ENCODE data around the gene SIPA1L3.
A peak's percentile ranks its signal among the peaks of the same experiment; 100 is the strongest.

The SIPA1L3 gene

DNA sequence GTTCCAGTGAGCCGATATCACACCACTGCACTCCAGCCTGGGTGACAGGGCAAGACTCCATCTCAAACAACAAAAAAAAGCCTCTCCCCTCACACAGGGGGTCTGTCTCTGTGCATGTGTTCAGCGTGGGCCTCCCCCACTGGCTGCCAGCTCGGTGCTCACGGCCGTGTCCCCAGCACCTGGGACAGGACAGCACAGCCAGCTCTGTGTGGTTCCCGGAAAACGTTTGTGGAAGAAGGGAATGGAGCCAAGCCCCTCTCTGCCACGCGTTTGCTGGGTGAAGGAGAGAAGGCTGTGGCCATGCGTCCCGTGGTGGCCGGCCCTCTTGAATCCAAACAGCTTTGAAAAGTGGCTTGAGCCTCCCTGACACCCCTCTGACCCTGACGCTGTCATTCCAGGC is 284.7 kb downstream of the SIPA1L3 start:
- DNase-seq (ENCODE audit: low read depth) = no peak
- no peak overlapping the region for H3K4me3 ChIP-seq (ENCODE audit: low read length)
- TF ChIP-seq, protein P1, sequence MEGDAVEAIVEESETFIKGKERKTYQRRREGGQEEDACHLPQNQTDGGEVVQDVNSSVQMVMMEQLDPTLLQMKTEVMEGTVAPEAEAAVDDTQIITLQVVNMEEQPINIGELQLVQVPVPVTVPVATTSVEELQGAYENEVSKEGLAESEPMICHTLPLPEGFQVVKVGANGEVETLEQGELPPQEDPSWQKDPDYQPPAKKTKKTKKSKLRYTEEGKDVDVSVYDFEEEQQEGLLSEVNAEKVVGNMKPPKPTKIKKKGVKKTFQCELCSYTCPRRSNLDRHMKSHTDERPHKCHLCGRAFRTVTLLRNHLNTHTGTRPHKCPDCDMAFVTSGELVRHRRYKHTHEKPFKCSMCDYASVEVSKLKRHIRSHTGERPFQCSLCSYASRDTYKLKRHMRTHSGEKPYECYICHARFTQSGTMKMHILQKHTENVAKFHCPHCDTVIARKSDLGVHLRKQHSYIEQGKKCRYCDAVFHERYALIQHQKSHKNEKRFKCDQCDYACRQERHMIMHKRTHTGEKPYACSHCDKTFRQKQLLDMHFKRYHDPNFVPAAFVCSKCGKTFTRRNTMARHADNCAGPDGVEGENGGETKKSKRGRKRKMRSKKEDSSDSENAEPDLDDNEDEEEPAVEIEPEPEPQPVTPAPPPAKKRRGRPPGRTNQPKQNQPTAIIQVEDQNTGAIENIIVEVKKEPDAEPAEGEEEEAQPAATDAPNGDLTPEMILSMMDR (IDR thresholded peaks at IDR 0.05; ENCODE audit: insufficient read depth, low read depth, low read length, missing control alignments) = no peak

DNA sequence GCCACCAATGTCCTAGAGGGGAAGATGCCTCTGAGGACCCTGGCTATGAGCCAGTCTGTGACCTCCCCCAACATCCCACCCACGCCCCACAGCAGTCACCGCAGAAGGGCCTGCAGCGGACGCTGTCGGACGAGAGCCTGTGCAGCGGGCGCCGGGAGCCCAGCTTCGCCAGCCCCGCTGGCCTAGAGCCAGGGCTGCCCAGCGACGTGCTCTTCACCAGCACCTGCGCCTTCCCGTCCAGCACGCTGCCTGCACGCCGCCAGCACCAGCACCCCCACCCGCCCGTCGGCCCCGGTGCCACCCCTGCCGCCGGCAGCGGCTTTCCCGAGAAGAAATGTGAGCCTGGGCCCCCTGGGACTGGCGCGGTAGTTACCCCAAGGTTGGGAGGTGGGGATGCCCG is 286.4 kb downstream of the SIPA1L3 start:
- TF ChIP-seq, protein P1 (IDR thresholded peaks at IDR 0.05; ENCODE audit: insufficient read depth, low read depth, low read length, missing control alignments) = no peak
- H3K4me3 ChIP-seq (ENCODE audit: low read length) = no peak overlapping the region
- DNase-seq (ENCODE audit: low read depth) = no peak

DNA sequence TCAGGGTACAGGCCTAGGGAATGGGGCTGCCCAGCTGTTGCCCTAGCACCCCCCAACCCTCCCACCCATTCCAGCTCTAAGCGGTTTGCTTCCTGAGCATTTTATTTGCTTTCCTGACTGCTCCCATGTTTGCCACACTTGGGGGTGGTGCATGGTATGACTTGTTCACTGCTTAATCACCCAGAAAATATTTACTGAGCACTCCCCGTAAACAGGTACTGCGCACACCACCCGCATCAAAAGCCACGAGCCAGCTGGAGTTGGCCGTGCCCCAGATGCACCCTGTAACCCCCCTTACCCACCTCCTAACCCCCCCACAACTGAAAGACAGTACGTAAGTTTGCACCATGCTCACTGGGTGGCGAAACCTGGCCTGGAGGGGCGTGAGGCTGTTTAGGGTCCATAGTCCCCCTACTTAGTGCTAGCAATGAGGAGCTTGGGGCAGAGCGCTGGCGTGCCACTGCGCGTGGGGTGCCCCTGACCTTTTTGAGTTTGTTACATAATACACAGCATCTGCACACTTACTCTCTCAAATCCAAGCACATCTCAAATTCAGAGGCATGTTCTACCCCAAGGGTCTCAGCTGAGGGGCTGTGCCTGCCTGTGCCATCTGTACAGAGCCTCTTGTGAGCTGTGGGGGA is 287.2 kb downstream of the SIPA1L3 start:
- H3K4me3 ChIP-seq (ENCODE audit: low read length) = no peak overlapping the region
- peak; percentile 87 for DNase-seq (ENCODE audit: low read depth)
- TF ChIP-seq, protein P1 (IDR thresholded peaks at IDR 0.05; ENCODE audit: insufficient read depth, low read depth, low read length, missing control alignments) = no peak

DNA sequence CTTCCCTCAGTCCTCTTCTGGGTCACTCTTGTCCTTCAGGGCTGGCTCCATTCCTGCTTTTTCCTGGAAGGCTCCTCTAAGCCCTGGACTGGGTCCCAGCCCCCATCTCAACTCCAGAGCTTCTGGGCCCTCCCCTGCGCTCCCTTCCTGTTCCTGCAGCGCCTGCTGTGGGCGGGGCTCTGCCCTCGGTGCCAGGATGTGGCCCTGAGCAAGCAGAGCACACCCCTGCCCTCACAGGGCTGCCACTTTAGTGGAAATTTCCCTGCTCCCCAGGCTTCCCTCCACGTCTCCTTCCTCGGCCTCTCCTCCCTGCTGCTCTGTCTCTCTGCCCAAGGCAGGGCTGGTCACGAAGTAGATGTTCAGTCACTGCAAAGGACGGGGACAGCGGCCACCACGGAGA is 288.2 kb downstream of the SIPA1L3 start:
- no peak for DNase-seq (ENCODE audit: low read depth)
- no peak overlapping the region for H3K4me3 ChIP-seq (ENCODE audit: low read length)
- TF ChIP-seq, protein P1 (IDR thresholded peaks at IDR 0.05; ENCODE audit: insufficient read depth, low read depth, low read length, missing control alignments) = no peak

DNA sequence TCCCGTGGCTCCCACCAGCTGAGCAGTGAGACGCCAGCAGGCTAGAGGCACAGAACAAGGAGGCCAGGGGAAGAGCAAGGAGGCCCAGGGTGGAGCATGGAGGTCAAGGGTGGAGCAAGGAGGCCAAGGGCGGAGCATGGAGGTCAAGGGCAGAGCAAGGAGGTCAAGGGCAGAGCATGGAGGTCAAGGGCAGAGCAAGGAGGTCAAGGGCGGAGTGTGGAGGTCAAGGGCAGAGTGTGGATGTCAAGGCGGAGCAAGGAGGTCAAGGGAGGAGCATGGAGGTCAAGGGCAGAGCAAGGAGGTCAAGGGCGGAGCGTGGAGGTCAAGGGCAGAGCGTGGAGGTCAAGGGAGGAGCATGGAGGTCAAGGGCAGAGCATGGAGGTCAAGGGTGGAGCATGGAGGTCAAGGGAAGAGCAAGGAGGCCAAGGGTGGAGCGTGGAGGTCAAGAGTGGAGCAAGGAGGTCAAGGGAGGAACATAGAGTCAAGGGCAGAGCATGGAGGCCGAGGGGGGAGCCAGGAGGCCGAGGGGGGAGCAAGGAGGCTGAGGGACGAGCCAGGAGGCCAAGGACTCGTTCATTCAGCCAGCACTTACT is 289.3 kb downstream of the SIPA1L3 start:
- TF ChIP-seq, protein P1 (IDR thresholded peaks at IDR 0.05; ENCODE audit: insufficient read depth, low read depth, low read length, missing control alignments) = no peak
- H3K4me3 ChIP-seq (ENCODE audit: low read length) = no peak overlapping the region
- DNase-seq (ENCODE audit: low read depth) = no peak

DNA sequence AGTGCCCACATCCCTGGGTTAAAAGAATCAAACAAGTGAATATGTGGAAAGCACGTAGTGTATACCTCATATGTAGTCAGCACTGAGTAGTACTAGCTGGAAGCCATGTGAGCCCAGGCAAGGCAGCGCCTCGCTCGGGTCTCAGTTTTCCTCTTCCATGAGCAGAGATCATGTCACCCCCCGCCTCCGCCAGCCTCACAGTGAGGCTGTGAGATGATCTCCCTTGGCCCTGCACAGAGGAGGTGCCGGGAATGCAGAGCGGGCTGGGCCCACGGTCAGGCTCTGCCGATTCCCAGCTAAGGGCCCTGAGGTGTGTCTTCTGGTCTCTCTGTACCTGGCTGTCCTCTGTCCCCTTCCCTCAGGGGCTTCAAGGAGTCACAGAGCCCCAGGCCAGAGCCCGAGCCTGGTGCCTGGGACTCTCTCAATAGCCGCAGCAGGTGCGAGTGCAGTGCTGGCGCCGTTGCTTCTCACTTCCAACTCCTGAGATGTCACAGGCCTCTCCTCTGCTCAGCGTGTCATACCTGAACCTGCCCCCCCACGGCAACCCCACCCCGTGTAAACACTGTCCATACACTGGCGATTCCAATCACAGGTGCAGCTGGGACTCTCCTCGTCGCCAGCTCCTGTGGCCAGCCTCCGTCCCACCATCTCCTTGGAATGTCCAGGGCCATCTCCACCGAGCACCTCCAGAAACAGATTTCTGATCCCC is 290.1 kb downstream of the SIPA1L3 start:
- TF ChIP-seq, protein P1 (IDR thresholded peaks at IDR 0.05; ENCODE audit: insufficient read depth, low read depth, low read length, missing control alignments) = no peak
- H3K4me3 ChIP-seq (ENCODE audit: low read length) = no peak overlapping the region
- no peak for DNase-seq (ENCODE audit: low read depth)
